OCI-LY3 (cell line): ENCODE data around the gene CHN1.

Source experiments
- CTCF ChIP-seq: fragments of 200-600, 300-600 bp; sonication (generic); IDR thresholded peaks from 2 replicates; pipeline ENCODE4 v1.5.1; 2014; ENCODE audit warnings: antibody characterized with exemption, low read length, low read depth
- EZH2phosphoT487 ChIP-seq: fragments of 200-600 bp; shearing (Covaris generic); IDR thresholded peaks from 2 replicates; pipeline ENCODE4 v1.6.1; 2018; ENCODE audit warnings: antibody characterized with exemption, mixed run types, low read depth

DNA sequence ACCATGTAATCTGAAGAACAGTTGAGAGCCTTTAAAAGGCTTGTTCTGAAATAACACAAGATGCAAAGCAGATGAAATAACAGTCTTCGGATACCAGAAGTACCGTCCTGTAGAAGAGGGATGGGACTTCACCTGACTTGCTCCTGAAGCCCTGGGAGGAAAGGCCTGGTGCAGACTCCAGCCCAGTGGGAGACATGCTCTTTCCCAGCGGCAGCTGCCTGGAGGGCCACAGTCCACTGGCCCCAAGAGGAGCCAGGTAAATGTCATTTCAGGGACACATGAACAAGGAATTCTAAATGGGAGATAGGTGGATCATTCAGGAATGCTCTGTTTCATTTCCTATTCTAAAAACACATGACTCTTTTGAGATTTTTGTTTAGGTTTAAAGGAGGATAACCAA lies 22.6 kb upstream of the CHN1 start:
- TF ChIP-seq CTCF, result no peak
- no peak for TF ChIP-seq EZH2phosphoT487
